ENCODE data around the gene ZDBF2. TPM values are rescaled to one million over a fixed set of nuclear protein-coding genes. Genes with fewer than 3 reads are reported as not detected.
"Not testable (repeated sequence)": the region's sequence is repeated elsewhere in the genome, so short reads cannot be mapped to it uniquely, and the experiment has no call there.

ZDBF2 gene
- polyA plus RNA-seq (ENCODE audit: insufficient read length in 4 of 4): 10 to 100 TPM in 3 of 4 donors, 1 to 10 TPM in 1; 9.0 to 12.9 (median 10.8) TPM

DNA sequence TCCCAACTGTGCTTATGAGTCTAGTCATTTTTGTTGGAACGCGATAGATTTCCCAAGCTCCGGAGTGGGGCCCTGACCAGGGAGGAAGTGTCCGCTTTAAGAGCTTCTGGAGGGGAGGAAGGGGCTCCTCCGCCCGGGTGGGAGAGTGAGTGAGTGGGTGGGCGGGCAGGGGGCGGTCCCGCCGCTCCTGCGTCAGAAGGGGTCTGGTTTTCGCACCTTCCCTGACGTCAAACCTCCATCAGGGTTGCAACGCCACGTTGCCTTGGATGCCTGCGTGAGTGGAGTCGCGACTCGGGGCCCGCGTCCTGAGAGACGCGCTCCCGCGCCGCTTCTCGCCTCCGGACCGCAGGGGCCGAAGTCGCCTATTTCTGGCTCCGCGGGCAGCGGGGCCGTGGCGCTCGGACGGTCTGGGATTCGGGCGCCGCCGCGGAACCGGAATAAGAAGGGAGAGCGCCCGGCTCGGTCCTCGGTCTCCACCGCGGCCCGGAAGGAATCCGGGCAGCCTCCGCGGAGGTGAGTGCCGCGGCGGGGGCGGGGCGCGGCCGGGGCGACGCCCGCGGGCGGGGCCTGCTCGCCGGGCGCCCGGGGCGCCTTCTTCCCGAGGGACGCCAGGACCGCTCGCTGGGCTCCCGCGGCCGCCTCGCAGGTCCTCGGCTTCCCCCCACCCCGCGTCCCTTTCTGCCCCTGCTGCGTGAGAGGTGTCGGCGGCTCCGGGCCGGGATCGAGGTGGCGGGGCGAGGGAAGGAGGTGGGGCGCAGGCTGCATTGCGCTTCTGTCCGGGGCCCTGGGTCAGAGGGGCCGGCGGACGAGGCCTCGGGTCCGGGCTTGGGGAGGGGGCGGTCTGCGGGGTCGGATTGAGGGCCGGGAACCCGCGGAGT, at the start of gene ZDBF2:
Gene ZDBF2 (plus strand): TSS at position 230 of the 878 bp plus-strand sequence. CDS start 7,187 bp downstream, outside the sequence.
- DNase-seq (ENCODE audit: low read depth in 4 of 4, low spot score in 3 of 4): peak; percentile 58 to 66 (median 60)

DNA sequence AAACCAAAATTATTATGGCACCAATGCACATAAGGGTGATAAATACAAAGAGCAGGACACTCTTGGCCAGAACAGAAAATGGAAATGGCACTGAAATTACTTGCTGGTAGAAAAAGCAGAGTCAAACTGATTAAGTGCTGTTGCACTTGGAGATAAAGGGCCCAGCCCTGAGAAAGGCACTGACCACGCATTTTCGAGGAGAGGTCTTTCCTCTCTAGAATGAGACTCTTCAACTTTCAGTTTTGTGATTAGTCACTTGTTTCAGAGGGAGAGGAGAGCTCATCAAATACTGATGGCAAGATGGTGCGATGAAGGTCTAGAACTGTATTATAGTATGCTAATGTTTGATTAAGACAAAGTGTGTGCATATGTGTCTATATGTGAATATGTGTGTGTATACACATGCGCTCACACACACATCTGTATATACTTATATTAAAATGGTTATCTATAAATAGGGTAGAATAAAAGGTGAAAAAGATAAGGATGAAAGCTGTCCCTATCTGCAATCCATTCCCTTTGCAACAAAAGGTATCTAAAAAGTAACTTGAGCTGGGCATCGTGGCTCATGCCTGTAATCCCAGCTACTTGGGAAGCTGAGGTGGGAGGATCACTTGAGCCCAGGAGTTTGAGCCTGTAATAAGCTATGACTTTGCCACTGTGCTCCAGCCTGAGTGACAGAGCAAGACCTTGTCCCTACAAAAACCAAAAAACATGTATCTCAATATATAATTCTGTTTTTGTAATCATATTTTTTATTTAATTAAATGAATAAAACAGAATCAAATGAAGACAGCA, 48.8 kb upstream of the ZDBF2 start:
- DNase-seq (ENCODE audit: low read depth in 4 of 4, low spot score in 3 of 4): no peak

- DNase-seq (ENCODE audit: low read depth in 4 of 4, low spot score in 3 of 4): not testable (repeated sequence)
These were observed 45.8 kb upstream of the ZDBF2 start for GRCh38 chr2:206228636-206229035.

DNA sequence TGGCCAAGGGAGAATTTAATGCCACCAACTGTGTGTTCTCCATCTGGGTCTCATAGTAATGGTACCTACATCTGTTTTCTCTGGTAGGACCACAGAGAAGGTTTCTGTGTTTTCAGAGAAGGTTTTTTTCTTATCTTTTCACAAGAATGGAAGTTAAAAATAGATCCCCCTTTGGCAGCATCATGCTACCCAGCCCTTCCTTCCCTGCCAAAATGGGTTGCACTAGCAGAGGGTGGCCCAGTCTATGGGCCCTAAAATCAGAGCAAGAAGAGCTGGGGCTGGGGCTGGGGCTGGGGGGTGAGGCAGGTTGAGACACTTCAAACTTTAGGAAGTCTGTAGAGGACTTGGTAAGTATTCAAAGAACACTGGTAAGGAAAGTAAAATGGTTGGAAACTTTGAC, 44.8 kb upstream of the ZDBF2 start:
- no peak for DNase-seq (ENCODE audit: low read depth in 4 of 4, low spot score in 3 of 4)

- DNase-seq (ENCODE audit: low read depth in 4 of 4, low spot score in 3 of 4): no peak
These were observed 44.3 kb upstream of the ZDBF2 start for GRCh38 chr2:206230060-206230762.

DNA sequence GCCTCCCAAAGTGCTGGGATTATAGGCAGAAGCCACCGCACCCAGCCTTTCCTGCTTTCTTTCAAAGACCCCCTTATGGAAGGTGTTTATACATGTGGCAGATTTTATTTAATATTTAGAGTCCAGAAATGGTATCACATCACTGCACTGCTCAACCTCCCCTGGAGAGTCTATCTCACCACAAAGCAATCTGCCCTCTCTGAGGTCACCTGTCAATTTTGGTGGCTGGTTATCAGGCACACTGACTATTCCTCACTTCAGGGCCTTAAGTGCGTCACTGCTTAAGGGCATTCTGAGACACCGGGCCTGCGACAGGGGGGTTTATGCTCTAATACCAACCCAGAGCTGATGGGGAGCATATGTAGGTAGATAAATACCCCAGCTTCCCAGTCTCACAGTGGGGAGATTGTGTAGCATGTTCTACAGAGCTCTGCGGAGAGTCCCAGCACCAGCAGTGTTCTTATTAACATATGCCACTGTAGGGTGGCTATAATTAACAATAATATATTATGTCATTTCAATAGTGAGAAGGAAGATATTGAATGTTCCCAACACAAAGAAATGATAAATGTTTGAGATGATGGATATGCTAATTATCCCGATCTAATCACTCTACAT, 42.7 kb upstream of the ZDBF2 start:
- DNase-seq (ENCODE audit: low read depth in 4 of 4, low spot score in 3 of 4): no peak

DNA sequence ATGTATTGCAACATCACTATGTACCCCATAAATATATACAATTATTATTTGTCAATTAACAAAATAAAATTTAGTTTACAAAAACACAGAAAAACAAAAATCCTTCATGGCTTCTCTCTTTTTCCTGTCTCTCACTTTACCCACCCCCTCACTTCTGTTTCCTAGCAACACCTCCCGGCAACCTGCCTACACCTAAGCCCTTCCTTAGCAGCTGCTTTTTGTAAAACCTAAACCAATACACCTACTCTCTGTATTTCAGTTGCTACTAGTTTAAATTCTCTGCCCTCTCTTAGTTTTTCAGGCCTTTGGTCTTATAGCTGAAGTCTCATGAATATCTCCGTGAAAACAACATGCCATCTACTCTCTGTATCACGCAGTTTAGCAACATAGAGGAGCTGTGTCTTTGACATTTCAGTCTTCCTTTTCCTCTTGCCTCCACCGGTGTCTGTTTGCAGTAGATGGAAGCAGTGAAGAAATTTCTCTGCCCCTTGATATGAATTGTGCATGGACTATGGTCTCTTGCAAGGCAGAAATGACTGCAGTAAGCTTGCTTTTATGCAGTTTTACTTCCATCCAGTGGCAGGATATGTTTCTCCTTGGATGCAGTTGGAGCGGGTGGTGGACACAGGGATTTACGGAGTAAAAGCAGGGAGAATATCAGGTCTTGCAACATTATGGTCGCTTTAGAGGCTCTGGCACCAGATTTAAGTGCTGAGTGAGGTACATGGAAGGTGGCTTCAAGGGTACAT, 42.0 kb upstream of the ZDBF2 start:
- no peak for DNase-seq (ENCODE audit: low read depth in 4 of 4, low spot score in 3 of 4)

DNA sequence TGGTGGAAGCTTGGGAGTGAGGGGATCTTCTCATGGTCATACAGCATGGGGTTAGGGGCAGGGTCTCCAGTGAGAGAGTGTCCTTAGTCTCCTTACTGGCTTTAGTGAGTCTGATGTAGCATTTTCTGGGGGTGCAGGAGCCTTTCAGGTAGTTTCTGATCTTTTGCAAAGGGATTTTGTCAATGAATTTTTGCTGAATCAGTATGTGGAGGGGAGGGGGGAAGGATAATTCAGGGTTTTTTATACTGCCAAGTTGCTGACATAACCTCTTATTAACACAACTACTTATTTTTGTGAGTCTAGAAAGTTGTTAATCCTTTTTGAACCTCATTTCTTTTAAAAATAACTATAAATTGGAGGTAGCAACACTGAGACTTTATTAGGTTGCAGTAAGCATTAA, 35.3 kb upstream of the ZDBF2 start:
- no peak for DNase-seq (ENCODE audit: low read depth in 4 of 4, low spot score in 3 of 4)

GRCh38 chr2:206240327-206240726, 34.1 kb upstream of the ZDBF2 start:
- no peak for DNase-seq (ENCODE audit: low read depth in 4 of 4, low spot score in 3 of 4)

DNA sequence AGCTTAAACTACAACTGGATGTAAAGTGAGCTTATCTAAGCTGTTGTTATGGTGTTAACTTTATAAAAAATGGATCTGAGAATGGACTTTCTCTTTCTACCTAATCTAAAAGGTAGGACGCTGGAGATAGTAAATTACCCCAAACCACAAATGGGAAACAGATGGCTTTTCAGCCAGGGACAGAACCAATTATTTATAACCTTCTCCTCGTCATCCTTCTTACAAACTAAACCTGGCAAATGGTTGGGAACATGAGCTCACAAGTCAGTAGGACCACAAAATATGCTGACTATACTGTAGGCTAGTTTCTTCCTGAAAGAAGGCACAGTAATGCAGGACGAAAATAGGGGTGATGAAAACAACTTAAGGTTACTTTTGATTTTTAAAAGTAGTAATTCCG, 32.7 kb upstream of the ZDBF2 start:
- DNase-seq (ENCODE audit: low read depth in 4 of 4, low spot score in 3 of 4): no peak

DNA sequence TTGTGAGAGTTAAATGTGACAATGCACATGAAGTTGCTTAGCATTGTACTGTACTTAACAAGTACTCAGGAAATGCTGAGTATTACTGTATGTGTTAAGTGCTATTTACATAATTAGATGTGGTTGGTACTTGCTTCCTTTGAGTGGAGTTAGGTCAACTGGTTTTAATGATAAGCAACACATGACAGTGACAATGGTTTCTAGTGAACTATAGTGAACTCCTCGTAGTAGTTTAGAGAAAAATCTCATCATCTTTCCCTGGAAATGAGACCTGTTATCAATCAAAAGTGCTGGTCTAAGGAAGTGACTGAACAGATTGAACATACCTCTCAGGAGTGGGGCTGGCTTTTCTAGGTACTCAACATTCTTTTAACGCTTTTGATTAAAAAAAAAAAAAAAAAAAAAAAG, 29.2 kb upstream of the ZDBF2 start:
- DNase-seq (ENCODE audit: low read depth in 4 of 4, low spot score in 3 of 4): no peak

DNA sequence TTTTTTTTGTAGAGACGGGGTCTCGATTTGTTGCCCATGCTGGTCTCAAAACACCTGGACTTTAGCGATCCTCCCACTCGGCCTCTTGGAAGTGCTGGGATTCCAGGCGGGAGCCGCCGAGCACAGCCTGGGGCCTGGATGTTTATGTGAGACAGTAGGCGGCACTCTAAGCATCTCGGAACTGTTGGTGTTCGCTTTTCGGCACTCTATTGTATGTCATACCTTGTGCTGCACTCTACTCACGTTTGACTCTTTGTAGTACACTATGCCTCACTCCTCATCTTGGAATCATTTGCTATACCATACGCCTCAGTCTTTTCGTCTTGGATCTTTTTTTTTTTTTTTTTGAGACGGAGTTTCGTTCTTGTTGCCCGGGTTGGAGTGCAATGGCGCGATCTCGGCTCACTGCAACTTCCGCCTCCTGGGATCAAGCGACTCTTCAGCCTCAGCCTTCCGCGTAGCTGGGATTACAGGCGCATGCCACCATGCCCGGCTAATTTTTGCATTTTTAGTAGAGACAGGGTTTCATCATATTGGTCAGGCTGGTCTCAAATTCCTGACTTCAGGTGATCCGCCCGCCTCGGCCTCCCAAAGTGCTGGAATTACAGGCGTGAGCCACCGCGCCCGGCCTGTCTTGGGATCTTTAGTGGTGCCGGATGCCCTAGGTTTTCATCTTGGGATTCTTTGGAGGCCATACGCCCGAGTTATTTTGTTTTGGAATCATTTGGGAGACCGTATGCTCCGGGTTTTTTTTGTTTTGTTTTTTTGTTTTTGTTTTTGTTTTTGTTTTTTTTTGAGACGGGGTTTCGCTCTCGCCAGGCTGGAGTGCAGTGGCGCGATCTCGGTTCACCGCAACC, 24.2 kb upstream of the ZDBF2 start:
- DNase-seq (ENCODE audit: low read depth in 4 of 4, low spot score in 3 of 4): no peak

- DNase-seq (ENCODE audit: low read depth in 4 of 4, low spot score in 3 of 4): no peak
These were observed 21.2 kb upstream of the ZDBF2 start for GRCh38 chr2:206253125-206253776.

- DNase-seq (ENCODE audit: low read depth in 4 of 4, low spot score in 3 of 4): no peak
These were observed 20.7 kb upstream of the ZDBF2 start for GRCh38 chr2:206253777-206254166.

DNA sequence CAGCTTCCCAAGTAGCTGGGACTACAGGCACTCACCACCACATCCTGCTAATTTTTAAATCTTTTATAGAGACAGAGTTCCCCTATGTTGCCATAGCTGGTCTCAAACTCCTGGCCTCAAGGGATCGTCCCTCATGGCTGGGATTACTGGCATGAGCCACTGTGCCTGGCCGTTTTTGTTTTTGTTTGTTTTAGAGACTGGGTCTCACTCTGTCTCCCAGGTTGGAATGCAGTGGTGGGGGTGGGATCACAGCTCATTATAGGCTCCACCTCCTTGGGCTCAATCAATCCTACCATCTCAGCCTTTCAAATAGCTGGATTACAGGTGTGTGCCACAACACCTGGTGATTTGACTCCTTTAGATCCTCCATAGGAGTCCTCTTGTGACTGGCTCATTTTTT, 19.5 kb upstream of the ZDBF2 start:
- DNase-seq (ENCODE audit: low read depth in 4 of 4, low spot score in 3 of 4): no peak

DNA sequence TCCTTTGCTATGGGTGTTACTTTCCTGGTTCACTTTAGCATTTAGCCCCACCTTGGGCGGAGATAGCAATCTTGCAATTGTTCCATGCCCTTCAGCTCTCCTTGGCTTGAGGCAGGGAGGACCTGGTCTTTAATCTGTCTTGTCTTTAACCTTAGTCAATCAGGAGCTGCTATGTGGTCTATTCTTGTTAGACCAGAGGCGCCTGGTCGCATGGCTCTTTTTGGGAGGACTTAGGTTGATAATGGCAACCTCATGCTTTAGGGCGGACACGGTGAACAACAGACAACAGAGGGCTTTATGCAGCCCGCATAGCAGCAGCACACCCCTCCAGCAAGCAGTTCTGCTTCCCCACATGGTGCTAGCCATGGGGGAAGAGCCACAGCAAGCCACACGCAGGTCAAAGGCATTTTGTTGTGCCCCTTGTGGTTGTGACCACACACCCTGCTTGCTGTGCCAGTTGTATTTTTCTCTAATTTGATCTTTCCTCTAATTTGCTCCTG, 17.7 kb upstream of the ZDBF2 start:
- DNase-seq (ENCODE audit: low read depth in 4 of 4, low spot score in 3 of 4): no peak

DNA sequence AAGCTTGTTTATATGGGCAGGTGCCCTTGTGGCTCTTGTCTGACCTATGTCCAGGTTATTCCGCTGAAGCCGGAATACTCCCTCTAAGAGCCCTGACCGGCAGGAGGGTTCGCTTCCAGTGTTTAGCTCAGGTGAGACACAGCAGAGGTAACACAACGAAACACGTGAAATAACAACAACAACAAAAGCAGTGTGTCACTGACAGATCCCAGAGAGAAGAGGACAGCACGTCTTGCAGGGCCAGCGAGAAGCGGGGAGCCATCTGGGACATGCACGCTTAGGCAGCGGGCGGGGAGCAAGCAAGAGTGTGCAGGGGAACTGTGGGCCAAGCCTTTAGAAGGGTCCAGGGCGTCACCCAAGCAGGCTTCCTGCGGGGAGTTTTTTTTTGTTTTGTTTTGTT, 17.1 kb upstream of the ZDBF2 start:
- no peak for DNase-seq (ENCODE audit: low read depth in 4 of 4, low spot score in 3 of 4)

DNA sequence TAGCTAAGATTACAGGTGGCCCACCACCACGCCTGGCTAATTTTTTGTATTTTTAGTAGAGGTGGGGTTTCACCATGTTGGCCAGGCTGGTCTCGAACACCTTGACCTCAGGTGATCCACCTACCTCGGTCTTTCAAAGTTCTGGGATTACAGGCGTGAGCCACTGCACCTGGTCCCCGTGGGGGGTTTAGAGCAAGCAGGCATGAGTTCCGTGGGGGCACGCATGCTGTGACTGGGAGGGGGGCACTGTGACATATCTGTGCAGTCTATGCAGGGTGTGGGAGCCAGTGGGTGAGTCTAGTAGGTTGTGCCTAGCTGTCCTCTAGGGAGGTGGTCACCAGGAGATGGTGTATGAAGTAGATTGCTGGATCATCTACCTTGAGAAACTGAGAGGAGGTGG, 16.6 kb upstream of the ZDBF2 start:
- no peak for DNase-seq (ENCODE audit: low read depth in 4 of 4, low spot score in 3 of 4)
